Jurkat, Clone E6-1 (cell line): ENCODE results near the gene RBM15B. TPM values are rescaled to one million over a fixed set of nuclear protein-coding genes. Genes with fewer than 3 reads are reported as not detected.
"Not testable (repeated sequence)": the region's sequence is repeated elsewhere in the genome, so short reads cannot be mapped to it uniquely, and the experiment has no call there.

Source experiments
- DNase-seq: peaks from one replicate; pipeline ENCODE4 v3.0.0-alpha.2; 2011; ENCODE audit warnings: low read depth, low spot score
- H3K4me3 ChIP-seq: 2 replicates; pipeline ENCODE4 v1.5.1; 2011; ENCODE audit warnings: mild to moderate bottlenecking, low read length, control low read depth, moderate library complexity
- polyA plus RNA-seq: library from polyadenylated mRNA; unstranded; fragments of >200 nt; gene quantifications from one replicate; pipeline ENCODE4 v1.2.1, GENCODE V29; 2012; ENCODE audit warnings: missing spikeins; ENCODE audit not compliant: insufficient read length, insufficient read depth

The RBM15B gene, protein sequence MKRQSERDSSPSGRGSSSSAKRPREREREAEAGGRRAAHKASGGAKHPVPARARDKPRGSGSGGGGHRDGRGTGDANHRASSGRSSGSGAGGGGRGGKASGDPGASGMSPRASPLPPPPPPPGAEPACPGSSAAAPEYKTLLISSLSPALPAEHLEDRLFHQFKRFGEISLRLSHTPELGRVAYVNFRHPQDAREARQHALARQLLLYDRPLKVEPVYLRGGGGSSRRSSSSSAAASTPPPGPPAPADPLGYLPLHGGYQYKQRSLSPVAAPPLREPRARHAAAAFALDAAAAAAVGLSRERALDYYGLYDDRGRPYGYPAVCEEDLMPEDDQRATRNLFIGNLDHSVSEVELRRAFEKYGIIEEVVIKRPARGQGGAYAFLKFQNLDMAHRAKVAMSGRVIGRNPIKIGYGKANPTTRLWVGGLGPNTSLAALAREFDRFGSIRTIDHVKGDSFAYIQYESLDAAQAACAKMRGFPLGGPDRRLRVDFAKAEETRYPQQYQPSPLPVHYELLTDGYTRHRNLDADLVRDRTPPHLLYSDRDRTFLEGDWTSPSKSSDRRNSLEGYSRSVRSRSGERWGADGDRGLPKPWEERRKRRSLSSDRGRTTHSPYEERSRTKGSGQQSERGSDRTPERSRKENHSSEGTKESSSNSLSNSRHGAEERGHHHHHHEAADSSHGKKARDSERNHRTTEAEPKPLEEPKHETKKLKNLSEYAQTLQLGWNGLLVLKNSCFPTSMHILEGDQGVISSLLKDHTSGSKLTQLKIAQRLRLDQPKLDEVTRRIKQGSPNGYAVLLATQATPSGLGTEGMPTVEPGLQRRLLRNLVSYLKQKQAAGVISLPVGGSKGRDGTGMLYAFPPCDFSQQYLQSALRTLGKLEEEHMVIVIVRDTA
- 31.0 TPM for polyA plus RNA-seq

DNA sequence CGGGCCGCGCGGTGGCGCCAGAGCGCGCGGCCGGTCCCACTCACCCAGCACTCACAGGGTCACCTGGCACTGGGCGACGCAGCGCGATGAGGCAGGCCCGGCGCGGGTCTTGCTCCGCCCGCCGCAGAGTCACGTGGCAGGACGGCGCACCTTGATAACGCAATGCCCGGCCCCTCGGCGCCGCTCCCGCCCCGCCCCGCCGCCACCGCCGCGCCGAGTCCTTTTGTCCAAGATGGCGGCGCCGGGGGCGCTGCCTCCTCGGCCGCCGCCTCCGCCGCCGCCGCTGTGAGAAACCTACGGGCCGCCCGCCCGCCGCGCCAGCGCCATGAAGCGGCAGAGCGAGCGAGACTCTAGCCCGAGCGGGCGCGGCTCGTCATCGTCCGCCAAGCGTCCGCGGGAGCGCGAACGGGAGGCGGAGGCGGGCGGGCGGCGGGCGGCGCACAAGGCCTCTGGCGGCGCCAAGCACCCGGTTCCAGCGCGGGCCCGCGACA lies at the start of gene RBM15B:
TSS of gene RBM15B (plus strand) at position 211 of the 491 bp plus-strand sequence. CDS start at position 326, 115 bp downstream.
- DNase-seq = peak; percentile 93
- peak within 1 kb of the TSS; percentile 76 for H3K4me3 ChIP-seq

DNA sequence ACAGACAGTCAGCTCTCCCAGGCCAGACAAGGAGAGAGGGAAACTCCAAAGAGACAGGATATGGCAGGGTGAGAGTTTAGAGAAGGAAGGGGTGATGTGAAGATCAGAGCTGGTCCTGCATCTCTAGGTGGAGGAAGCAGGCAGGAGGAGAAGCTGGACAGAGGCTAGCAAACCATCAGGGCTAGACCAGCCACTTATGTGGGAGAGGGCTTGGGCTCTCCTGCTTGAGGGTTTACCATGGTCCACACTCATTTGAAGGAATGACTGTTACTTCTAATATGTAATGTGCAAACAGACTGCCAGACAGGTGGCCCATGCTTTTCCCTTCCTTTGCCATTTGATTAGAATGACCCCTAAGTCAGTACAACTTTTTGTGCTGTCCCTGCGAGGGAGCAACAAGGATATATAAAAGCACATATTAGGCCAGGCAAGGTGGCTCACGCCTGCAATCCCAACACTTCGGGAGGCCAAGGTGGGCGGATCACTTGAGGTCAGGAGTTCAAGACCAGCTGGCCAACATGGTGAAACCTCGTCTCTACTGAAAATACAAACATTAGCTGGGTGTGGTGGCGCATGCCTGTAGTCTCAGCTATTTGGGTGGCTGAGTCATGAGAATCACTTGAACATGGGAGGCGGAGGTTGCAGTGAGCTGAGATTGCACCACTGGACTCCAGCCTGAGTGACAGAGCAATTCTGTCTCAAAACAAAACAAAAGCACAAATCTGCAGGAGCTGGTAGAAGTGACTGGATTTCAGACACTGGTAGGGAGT lies 47.0 kb upstream of the RBM15B start:
- DNase-seq = no peak
- H3K4me3 ChIP-seq = no peak overlapping the region

- H3K4me3 ChIP-seq = no peak overlapping the region
- no peak for DNase-seq
These were observed 40.3 kb upstream of the RBM15B start for GRCh38 chr3:51350751-51351150.

- H3K4me3 ChIP-seq = no peak overlapping the region
- no peak for DNase-seq
These were observed 38.0 kb upstream of the RBM15B start for GRCh38 chr3:51353131-51353530.

DNA sequence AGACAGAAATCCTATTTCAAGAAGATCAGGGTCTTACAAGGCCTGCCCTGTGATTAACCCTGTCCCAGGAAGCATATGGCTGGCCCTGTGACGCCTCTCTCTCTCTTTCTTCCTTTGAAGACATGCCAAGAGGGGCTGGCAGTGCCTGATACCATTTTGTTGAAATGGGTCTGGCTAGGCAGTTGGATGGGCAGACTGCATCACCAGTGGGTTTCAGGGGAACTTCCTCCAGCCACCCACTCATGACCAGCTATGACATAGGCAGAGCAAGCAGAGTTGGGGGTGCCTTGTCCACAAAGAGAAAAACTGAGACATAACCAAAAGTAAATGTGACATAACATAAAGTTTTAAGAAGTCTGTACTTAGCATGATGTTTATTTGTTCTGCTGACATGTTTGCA lies 37.4 kb upstream of the RBM15B start:
- H3K4me3 ChIP-seq = no peak overlapping the region
- DNase-seq = peak; percentile 27

- H3K4me3 ChIP-seq = no peak overlapping the region
These were observed 36.9 kb upstream of the RBM15B start for GRCh38 chr3:51354172-51354571.

GRCh38 chr3:51354731-51355615 lies 36.1 kb upstream of the RBM15B start:
- H3K4me3 ChIP-seq = no peak overlapping the region
- no peak for DNase-seq

More at GRCh38 chr3:51354172-51354571, 36.9 kb upstream of the RBM15B start:
- DNase-seq = no peak

GRCh38 chr3:51355891-51356578 lies 35.0 kb upstream of the RBM15B start:
- no peak overlapping the region for H3K4me3 ChIP-seq
- no peak for DNase-seq

- no peak overlapping the region for H3K4me3 ChIP-seq
- DNase-seq = no peak
These were observed 33.2 kb upstream of the RBM15B start for GRCh38 chr3:51357856-51358255.

DNA sequence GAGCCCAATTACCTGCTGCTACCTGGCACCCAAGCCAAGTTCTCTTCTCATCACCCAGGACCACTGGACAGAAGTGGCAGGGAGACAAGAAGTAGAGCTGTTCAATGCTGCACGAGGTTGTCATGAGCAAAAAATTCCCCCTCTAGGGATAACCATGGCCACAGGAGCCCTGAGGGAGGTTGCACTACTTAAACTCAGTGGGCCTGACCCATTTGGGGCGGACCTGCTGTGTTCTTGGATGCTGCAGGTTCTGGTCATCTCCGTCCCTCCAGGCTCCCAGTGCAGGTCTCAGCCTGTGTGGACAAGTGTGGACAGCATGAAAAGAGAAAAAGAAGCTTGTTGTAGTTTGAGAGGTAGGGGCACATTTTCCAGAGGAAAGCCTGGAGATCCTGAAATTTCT lies 32.1 kb upstream of the RBM15B start:
- H3K4me3 ChIP-seq = no peak overlapping the region
- no peak for DNase-seq

GRCh38 chr3:51360806-51361205 lies 30.3 kb upstream of the RBM15B start:
- DNase-seq = no peak
- no peak overlapping the region for H3K4me3 ChIP-seq

GRCh38 chr3:51361746-51362145 lies 29.3 kb upstream of the RBM15B start:
- no peak for DNase-seq
- H3K4me3 ChIP-seq = no peak overlapping the region

DNA sequence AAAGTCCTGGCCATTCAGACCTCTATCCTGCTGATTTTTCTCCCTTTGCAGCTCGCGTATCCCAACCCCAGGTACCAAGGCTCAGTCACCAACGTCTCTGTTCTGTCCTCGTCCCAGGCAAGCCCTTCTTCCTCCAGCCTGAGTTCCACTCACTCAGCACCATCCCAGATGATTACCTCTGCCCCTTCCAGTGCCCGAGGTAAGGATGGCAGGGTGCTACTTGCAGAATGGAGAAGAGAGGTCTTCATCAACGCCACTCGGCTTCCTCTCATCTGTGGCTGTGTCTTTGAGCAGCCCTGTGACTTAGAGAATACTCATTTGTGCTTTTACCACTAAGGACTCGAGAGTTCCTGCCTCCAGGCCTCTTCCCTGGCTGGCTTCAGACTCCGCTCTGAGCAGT lies 28.6 kb upstream of the RBM15B start:
- DNase-seq = no peak
- H3K4me3 ChIP-seq = no peak overlapping the region

DNA sequence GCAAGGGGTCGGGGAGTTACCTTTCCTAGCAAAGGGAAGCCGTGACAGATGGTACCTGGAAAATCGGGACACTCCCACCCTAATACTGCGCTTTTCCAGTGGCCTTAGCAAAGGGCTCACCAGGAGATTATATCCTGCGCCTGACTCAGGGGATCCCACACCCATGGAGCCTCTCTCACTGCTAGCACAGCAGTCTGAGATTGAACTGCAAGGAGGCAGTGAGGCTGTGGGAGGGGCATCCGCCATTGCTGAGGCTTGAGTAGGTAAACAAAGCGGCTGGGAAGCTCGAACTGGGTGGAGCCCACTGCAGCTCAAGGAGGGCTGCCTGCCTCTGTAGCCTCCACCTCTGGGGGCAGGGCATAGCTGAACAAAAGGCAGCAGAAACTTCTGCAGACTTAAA lies 22.8 kb upstream of the RBM15B start:
- not testable (repeated sequence) for DNase-seq, H3K4me3 ChIP-seq

GRCh38 chr3:51371943-51372557 lies 19.0 kb upstream of the RBM15B start:
- H3K4me3 ChIP-seq = no peak overlapping the region
- peak; percentile 65 for DNase-seq

- H3K4me3 ChIP-seq = no peak overlapping the region
- no peak for DNase-seq
These were observed 17.2 kb upstream of the RBM15B start for GRCh38 chr3:51373658-51374421.

DNA sequence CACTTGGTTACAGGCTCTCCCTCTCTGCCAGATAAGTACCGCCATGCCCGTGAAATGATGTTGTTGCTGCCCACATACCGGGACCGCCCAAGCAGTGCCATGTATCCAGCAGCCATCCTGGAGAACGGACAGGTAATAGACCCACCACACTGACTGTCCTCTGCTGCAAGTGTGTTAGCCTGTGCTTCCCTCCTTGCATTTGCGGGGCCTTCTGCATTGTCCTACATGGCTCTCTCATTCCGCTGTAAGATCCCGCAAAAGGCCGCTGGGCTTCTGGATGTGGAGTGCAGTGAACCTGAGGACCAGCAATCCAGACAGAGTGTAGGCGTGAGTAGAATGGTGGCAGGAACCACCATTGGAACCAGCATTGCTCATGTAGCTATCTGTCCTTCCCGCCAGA lies 16.6 kb upstream of the RBM15B start:
- no peak overlapping the region for H3K4me3 ChIP-seq
- no peak for DNase-seq
